GM12878 (cell line): ENCODE measurements around the gene LYZL1.

Experiments used
- ASH2L ChIP-seq: fragments of 300-600, 200-600 bp; sonication (generic); IDR thresholded peaks from 2 replicates; pipeline ENCODE4 v1.6.1; 2017; ENCODE audit warnings: low read depth, mild to moderate bottlenecking, borderline replicate concordance
- NKRF ChIP-seq: fragments of 450-650 bp; conservative IDR thresholded peaks from 2 replicates; pipeline ENCODE4 v1.6.1; 2017; ENCODE audit warnings: mild to moderate bottlenecking, moderate library complexity
- POLR2A ChIP-seq: IDR thresholded peaks from 2 replicates; pipeline ENCODE4 v1.6.1; 2011; ENCODE audit warnings: low read depth, mild to moderate bottlenecking, low read length
- RCOR1 ChIP-seq: conservative IDR thresholded peaks from 2 replicates; pipeline ENCODE4 v1.6.1; 2012; ENCODE audit warnings: low read depth, low read length, improper control_type of control experiment
- SIN3A ChIP-seq: IDR thresholded peaks from 2 replicates; pipeline ENCODE4 v1.6.1; 2012; ENCODE audit warnings: low read depth, low read length, improper control_type of control experiment
- TF ChIP-seq, protein P1 (sequence below), 3 experiments: IDR thresholded peaks in 2 of 3; conservative IDR thresholded peaks in 1 of 3; 2 replicates each; pipeline ENCODE4 v1.5.1; 2011; ENCODE audit warnings: low read depth in 3 of 3, low read length in 3 of 3, mild to moderate bottlenecking in 3 of 3, control low read depth in 2 of 3, moderate library complexity in 2 of 3, inconsistent platforms in 1 of 3, mixed read lengths in 1 of 3; ENCODE audit not compliant: control insufficient read depth in 2 of 3, insufficient read depth in 1 of 3; ENCODE audit errors: extremely low read depth in 1 of 3

GRCh38 chr10:29243750-29244149 lies 45.1 kb upstream of the LYZL1 start:
- TF ChIP-seq POLR2A (no peak), RCOR1 (no peak), SIN3A (no peak), NKRF (no peak), ASH2L (no peak)
- TF ChIP-seq, protein P1, sequence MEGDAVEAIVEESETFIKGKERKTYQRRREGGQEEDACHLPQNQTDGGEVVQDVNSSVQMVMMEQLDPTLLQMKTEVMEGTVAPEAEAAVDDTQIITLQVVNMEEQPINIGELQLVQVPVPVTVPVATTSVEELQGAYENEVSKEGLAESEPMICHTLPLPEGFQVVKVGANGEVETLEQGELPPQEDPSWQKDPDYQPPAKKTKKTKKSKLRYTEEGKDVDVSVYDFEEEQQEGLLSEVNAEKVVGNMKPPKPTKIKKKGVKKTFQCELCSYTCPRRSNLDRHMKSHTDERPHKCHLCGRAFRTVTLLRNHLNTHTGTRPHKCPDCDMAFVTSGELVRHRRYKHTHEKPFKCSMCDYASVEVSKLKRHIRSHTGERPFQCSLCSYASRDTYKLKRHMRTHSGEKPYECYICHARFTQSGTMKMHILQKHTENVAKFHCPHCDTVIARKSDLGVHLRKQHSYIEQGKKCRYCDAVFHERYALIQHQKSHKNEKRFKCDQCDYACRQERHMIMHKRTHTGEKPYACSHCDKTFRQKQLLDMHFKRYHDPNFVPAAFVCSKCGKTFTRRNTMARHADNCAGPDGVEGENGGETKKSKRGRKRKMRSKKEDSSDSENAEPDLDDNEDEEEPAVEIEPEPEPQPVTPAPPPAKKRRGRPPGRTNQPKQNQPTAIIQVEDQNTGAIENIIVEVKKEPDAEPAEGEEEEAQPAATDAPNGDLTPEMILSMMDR (IDR thresholded peaks at IDR 0.05 in 2 of 3, conservative IDR thresholded peaks at IDR 0.05 in 1 of 3; ENCODE audit: control insufficient read depth in 2 of 3, extremely low read depth in 1 of 3, insufficient read depth in 1 of 3, low read depth in 3 of 3, low read length in 3 of 3), result peak in 2 of 3 experiments; percentile 20 to 25; a peak in 3 of 6 replicates
